Endothelial cell of umbilical vein (primary cell): ENCODE measurements around the gene AP3S2. TPM values are rescaled to one million over a fixed set of nuclear protein-coding genes. Genes with fewer than 3 reads are reported as not detected.

Experiments used
- BruUV-seq: library from RNA; stranded (reverse); fragments of 400-500 nt; replicated peaks from 2 replicates; lab custom pipeline; 2021; lab: Mats Ljungman, UMichigan
- CTCF ChIA-PET: fragments of 300-600, 350-600 bp; sonication (Branson Sonifier 250); formaldehyde crosslinking; loops from one replicate; lab custom pipeline; 2021; ENCODE audit warnings: antibody characterized with exemption, inconsistent platforms; lab: Charles Lee
- POLR2A ChIA-PET: fragments of 300-600, 350-600 bp; sonication (Branson Sonifier 250); formaldehyde crosslinking; loops from one replicate; lab custom pipeline; 2021; ENCODE audit warnings: antibody characterized with exemption, inconsistent platforms; lab: Charles Lee
- DNase-seq: peaks from one replicate; pipeline ENCODE4 v3.0.0-alpha.2; 2011; ENCODE audit warnings: low read depth, low spot score
- FAIRE-seq: peaks from 2 replicates; lab custom pipeline; 2011; peaks lifted over from hg19 to GRCh38; lab: Jason Lieb, UNC
- H2AFZ ChIP-seq: 2 replicates; pipeline ENCODE4 v1.6.0; 2012; ENCODE audit warnings: low read depth, low read length, control low read depth, inconsistent platforms
- H3K27ac ChIP-seq: 2 replicates; pipeline ENCODE4 v1.5.1; 2011; ENCODE audit warnings: low read depth, mild to moderate bottlenecking, control low read depth, low read length, moderate library complexity; ENCODE audit not compliant: insufficient read depth
- H3K27me3 ChIP-seq, 2 experiments: 2 replicates each; pipeline versions ENCODE4 v1.6.0 to v1.6.1; 2011; ENCODE audit warnings: low read length in 2 of 2, mixed read lengths in 1 of 2; ENCODE audit not compliant: control insufficient read depth in 2 of 2, insufficient read depth in 2 of 2
- H3K36me3 ChIP-seq, 2 experiments: 2 replicates in 1 of 2; 3 replicates in 1 of 2; pipeline ENCODE4 v1.5.1; 2011; ENCODE audit warnings: low read length in 2 of 2, mild to moderate bottlenecking in 1 of 2, moderate library complexity in 1 of 2; ENCODE audit not compliant: control insufficient read depth in 2 of 2, insufficient read depth in 2 of 2; ENCODE audit errors: extremely low read depth in 1 of 2
- H3K4me1 ChIP-seq: 3 replicates; pipeline ENCODE4 v1.5.1; 2011; ENCODE audit warnings: mild to moderate bottlenecking, low read length; ENCODE audit not compliant: control insufficient read depth, insufficient read depth; ENCODE audit errors: extremely low read depth
- H3K4me2 ChIP-seq: 2 replicates; pipeline ENCODE4 v1.6.1; 2011; ENCODE audit warnings: low read length, control low read depth, mixed read lengths; ENCODE audit not compliant: insufficient read depth
- H3K4me3 ChIP-seq, 3 experiments: fragments of 200-600 bp in 1 of 3; sonication (generic), shearing (Covaris generic) in 1 of 3; replicated peaks in 1 of 3; 2 replicates each; pipeline ENCODE4 v1.5.1; 2011 to 2016; ENCODE audit warnings: control low read depth in 3 of 3, low read length in 3 of 3, mild to moderate bottlenecking in 2 of 3, inconsistent platforms in 1 of 3, low read depth in 1 of 3, moderate library complexity in 1 of 3; ENCODE audit not compliant: insufficient read depth in 1 of 3
- H3K79me2 ChIP-seq: 2 replicates; pipeline ENCODE4 v1.6.0; 2012; ENCODE audit warnings: low read length, inconsistent platforms; ENCODE audit not compliant: control insufficient read depth, insufficient read depth
- H3K9ac ChIP-seq: replicated peaks from 2 replicates; pipeline ENCODE3; 2011; ENCODE audit warnings: low read length, control low read depth; ENCODE audit not compliant: insufficient read depth; ENCODE audit errors: extremely low read depth
- H3K9me1 ChIP-seq: replicated peaks from 3 replicates; pipeline ENCODE4 v1.6.0; 2011; ENCODE audit warnings: mild to moderate bottlenecking, low read length; ENCODE audit not compliant: control insufficient read depth, insufficient read depth; ENCODE audit errors: extremely low read depth
- H3K9me3 ChIP-seq: replicated peaks from 2 replicates; pipeline ENCODE4 v1.5.1; 2012; ENCODE audit warnings: low read length, inconsistent platforms; ENCODE audit not compliant: control insufficient read depth, insufficient read depth
- H4K20me1 ChIP-seq: replicated peaks from 2 replicates; pipeline ENCODE3; 2011; ENCODE audit warnings: mild to moderate bottlenecking, low read length; ENCODE audit not compliant: control insufficient read depth, insufficient read depth; ENCODE audit errors: extremely low read depth
- EZH2 ChIP-seq: IDR thresholded peaks from 2 replicates; pipeline ENCODE4 v1.6.1; 2012; ENCODE audit warnings: borderline replicate concordance, low read depth, mild to moderate bottlenecking, moderate library complexity, low read length, inconsistent platforms; ENCODE audit not compliant: severe bottlenecking
- FOS ChIP-seq: IDR thresholded peaks from 2 replicates; pipeline ENCODE4 v1.6.1; 2011; ENCODE audit warnings: mild to moderate bottlenecking, low read length, moderate library complexity, borderline replicate concordance; ENCODE audit not compliant: insufficient read depth
- GATA2 ChIP-seq: IDR thresholded peaks from 2 replicates; pipeline ENCODE4 v1.7.0; 2011; ENCODE audit warnings: low read depth, mild to moderate bottlenecking, moderate library complexity, mixed read lengths, low read length; ENCODE audit not compliant: insufficient read length, insufficient read depth
- JUN ChIP-seq: IDR thresholded peaks from 2 replicates; pipeline ENCODE4 v1.6.1; 2011; ENCODE audit warnings: borderline replicate concordance, low read depth; ENCODE audit not compliant: insufficient read length, insufficient read depth
- MAX ChIP-seq: IDR thresholded peaks from 2 replicates; pipeline ENCODE4 v1.6.1; 2011; ENCODE audit not compliant: insufficient read depth, insufficient read length
- POLR2A ChIP-seq: IDR thresholded peaks from 2 replicates; pipeline ENCODE4 v1.6.1; 2012; ENCODE audit warnings: low read depth, mild to moderate bottlenecking, control low read depth, low read length
- POLR2AphosphoS5 ChIP-seq: IDR thresholded peaks from 2 replicates; pipeline ENCODE4 v1.6.1; 2012; ENCODE audit warnings: low read depth, mild to moderate bottlenecking, control low read depth, low read length, moderate library complexity; ENCODE audit not compliant: insufficient read depth
- dilution Hi-C: fragments of 300-500 bp; cut with MboI; formaldehyde crosslinking; loops from one replicate; pipeline ENCODE4 v1.15.0; 2019; ENCODE audit warnings: low sequenced_read_pairs; ENCODE audit not compliant: extremely low pct_ligation_motif_present
- intact Hi-C: fragments of 100-400 bp; cut with micrococcal nuclease; formaldehyde crosslinking; loops from one replicate; pipeline ENCODE4 v1.10.0; 2022
- polyA plus RNA-seq, 4 experiments: library from polyadenylated mRNA; depleted of rRNA in 3 of 4; stranded (reverse) in 3 of 4; unstranded in 1 of 4; fragments of >200 nt; gene quantifications; 2 replicates each; pipeline versions ENCODE4 v1.2.1 to v1.2.3, GENCODE V29; 2011 to 2012; ENCODE audit warnings: missing spikeins in 1 of 4
- total RNA-seq: library from RNA; stranded (reverse); gene quantifications from 2 replicates; pipeline ENCODE4 v1.2.3, GENCODE V29; 2021

Gene AP3S2
- total and polyA plus RNA-seq, 2 donors (not counting 3 experiments of a cell fraction or from before 2014, with no cell fraction given), result 14.6 to 31.1 TPM

- no TSS peak for BruUV-seq
- H2AFZ ChIP-seq, result no peak overlapping the region
Measured at GRCh38 chr15:89809093-89809786, 84.6 kb downstream of the AP3S2 start.

GRCh38 chr15:89808160-89808870 lies 85.5 kb downstream of the AP3S2 start:
- TF ChIP-seq FOS, result no peak
- TF ChIP-seq MAX, result no peak
- no peak for TF ChIP-seq JUN
- TF ChIP-seq EZH2, result no peak
- ChIA-PET CTCF (interaction anchor here (1.4 to 9.3 kb wide), 2 partner anchors 48 to 66 kb away, joined by 3 to 67 read pairs; no protein-coding TSS in a partner anchor), POLR2A (no interaction called here)
- peaks cover 13 to 26% of the 10 kb centered on the region in 2 experiments for H3K36me3 ChIP-seq
- peaks cover 27% of the 10 kb centered on the region for H3K4me1 ChIP-seq
- no peaks in the 10 kb centered on the region for H3K9me1 ChIP-seq
- no peaks in the 10 kb centered on the region for H3K9me3 ChIP-seq
- H3K27ac ChIP-seq, result peak overlapping the region; percentile 37
- intact Hi-C loops (no loop called here), dilution Hi-C loops (no loop called here)
- H4K20me1 ChIP-seq, result no peaks in the 10 kb centered on the region
- no peak overlapping the region for H2AFZ ChIP-seq
- no peak overlapping the region for H3K4me2 ChIP-seq
- no peak for FAIRE-seq
- no peak for DNase-seq
- H3K27me3 ChIP-seq, result no peaks in the 10 kb centered on the region
- no TSS peak for BruUV-seq
- no peak overlapping the region for H3K4me3 ChIP-seq
- peaks cover 69% of the 10 kb centered on the region for H3K79me2 ChIP-seq
- no peak overlapping the region for H3K9ac ChIP-seq

More at GRCh38 chr15:89809093-89809786, 84.6 kb downstream of the AP3S2 start:
- Histone ChIP-seq H3K9ac (no peak overlapping the region), H3K4me2 (no peak overlapping the region), H3K9me3 (no peaks in the 10 kb centered on the region), H3K36me3 (peaks cover 4 to 16% of the 10 kb centered on the region in 2 experiments), H3K27me3 (no peaks in the 10 kb centered on the region), H3K4me3 (no peak overlapping the region), H3K27ac (peak overlapping the region; percentile 37), H3K79me2 (peaks cover 77% of the 10 kb centered on the region), H3K9me1 (no peaks in the 10 kb centered on the region), H3K4me1 (peaks cover 32% of the 10 kb centered on the region), H4K20me1 (no peaks in the 10 kb centered on the region)
- DNase-seq (peak; percentile 72), FAIRE-seq (peak; percentile 85)
- intact Hi-C loops (no loop called here), dilution Hi-C loops (no loop called here)
- TF ChIP-seq GATA2 (no peak), POLR2A (no peak), POLR2AphosphoS5 (peak; percentile 55)
- POLR2A ChIA-PET, result no interaction called here
- CTCF ChIA-PET, result interaction anchor here (1.4 to 9.3 kb wide), 2 partner anchors 48 to 65 kb away, joined by 3 to 67 read pairs; no protein-coding TSS in a partner anchor
